ENCODE measurements around the gene PLA2G4D.
"Not testable (repeated sequence)": the region's sequence is repeated elsewhere in the genome, so short reads cannot be mapped to it uniquely, and the experiment has no call there.

The PLA2G4D gene

GRCh38 chr15:42121682-42122081 is 27.3 kb upstream of the PLA2G4D start:
- DNase-seq, result no peak

GRCh38 chr15:42121021-42121420 is 26.7 kb upstream of the PLA2G4D start:
- DNase-seq, result no peak

GRCh38 chr15:42120285-42120684 is 25.9 kb upstream of the PLA2G4D start:
- no peak for DNase-seq

GRCh38 chr15:42119446-42119760 is 25.0 kb upstream of the PLA2G4D start:
- DNase-seq, result no peak

GRCh38 chr15:42118650-42119445 is 24.5 kb upstream of the PLA2G4D start:
- DNase-seq, result no peak

GRCh38 chr15:42111924-42112323 is 17.6 kb upstream of the PLA2G4D start:
- no peak for DNase-seq

- DNase-seq, result no peak
Observed at GRCh38 chr15:42110367-42110766, 16.0 kb upstream of the PLA2G4D start.

- DNase-seq, result no peak
Observed at GRCh38 chr15:42108806-42109205, 14.4 kb upstream of the PLA2G4D start.

- DNase-seq, result no peak
Observed at GRCh38 chr15:42108189-42108588, 13.8 kb upstream of the PLA2G4D start.

- DNase-seq, result no peak
Observed at GRCh38 chr15:42107473-42107872, 13.1 kb upstream of the PLA2G4D start.

GRCh38 chr15:42106288-42106687 is 11.9 kb upstream of the PLA2G4D start:
- no peak for DNase-seq

- DNase-seq, result no peak
Observed at GRCh38 chr15:42104095-42104891, 9.9 kb upstream of the PLA2G4D start.

- DNase-seq, result no peak
Observed at GRCh38 chr15:42102646-42103235, 8.4 kb upstream of the PLA2G4D start.

- DNase-seq, result no peak
Observed at GRCh38 chr15:42101861-42102260, 7.5 kb upstream of the PLA2G4D start.

GRCh38 chr15:42100021-42100800 is 5.8 kb upstream of the PLA2G4D start:
- DNase-seq, result no peak

GRCh38 chr15:42097018-42097417 is 2.7 kb upstream of the PLA2G4D start:
- DNase-seq, result no peak

GRCh38 chr15:42093966-42094365 is 396 bp downstream of the PLA2G4D start:
- DNase-seq, result no peak

GRCh38 chr15:42092398-42093318 is 1.7 kb downstream of the PLA2G4D start:
- no peak for DNase-seq

GRCh38 chr15:42091753-42092397 is 2.5 kb downstream of the PLA2G4D start:
- not testable (repeated sequence) for DNase-seq

GRCh38 chr15:42090781-42091180 is 3.6 kb downstream of the PLA2G4D start:
- no peak for DNase-seq

- DNase-seq, result no peak
Observed at GRCh38 chr15:42090370-42090769, 4.0 kb downstream of the PLA2G4D start.
